ENCODE measurements around the gene INPP5B. TPM values are rescaled to one million over a fixed set of nuclear protein-coding genes. Genes with fewer than 3 reads are reported as not detected.

The INPP5B gene
- total and polyA plus RNA-seq, 2 of the 13 experiments (the other 11 are each of a cell fraction or from before 2014, with no cell fraction given): 9.0 to 9.8 TPM

DNA sequence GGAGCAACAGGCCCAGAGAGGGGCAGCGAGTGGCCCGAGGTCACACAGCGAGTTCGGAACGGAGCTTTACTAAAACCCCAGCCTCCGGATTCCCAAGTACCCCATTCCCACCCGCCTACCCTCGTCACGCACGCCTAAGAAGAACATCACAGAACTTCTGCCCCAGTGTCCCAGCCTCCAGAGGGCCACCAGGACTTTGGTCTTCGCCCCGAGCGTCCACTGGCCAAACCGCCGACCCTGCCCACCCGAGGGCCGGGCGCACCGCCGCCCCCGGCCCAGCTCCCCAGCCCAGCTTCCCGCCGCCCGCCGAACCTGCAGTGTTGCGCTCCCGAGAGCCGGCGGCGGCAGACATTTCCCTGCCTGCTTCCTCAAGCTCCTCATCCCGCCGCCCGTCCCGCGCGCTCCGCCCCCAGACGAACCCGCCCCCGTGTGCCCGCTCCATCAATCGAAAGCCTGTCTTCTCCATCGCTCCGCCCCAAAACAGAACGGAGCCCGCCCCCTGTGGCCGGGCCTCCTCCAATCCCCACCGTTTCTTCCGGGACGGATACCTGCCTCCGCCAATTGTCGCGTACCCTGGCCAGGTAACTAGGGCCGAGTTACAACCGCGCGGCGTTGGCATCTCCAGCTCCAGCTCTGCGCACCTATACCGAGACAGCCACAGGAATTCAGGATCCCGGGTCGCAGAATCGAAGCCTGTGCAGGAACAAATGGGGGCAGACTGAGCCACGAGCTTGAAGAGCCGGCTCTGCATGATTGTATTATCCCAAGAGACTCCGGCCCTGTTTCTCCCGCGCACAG lies 15.3 kb downstream of the INPP5B start (continued):
- TF ChIP-seq SIX4 (CRISPR knock-in tag; IDR thresholded peaks at IDR 0.05) (no peak), RARA (CRISPR knock-in tag; IDR thresholded peaks at IDR 0.05) (no peak), TARDBP (CRISPR knock-in tag; IDR thresholded peaks at IDR 0.05) (no peak), ZNF614 (CRISPR knock-in tag; IDR thresholded peaks at IDR 0.05; ENCODE audit: borderline replicate concordance) (no peak), ZNF672 (CRISPR knock-in tag; IDR thresholded peaks at IDR 0.05) (no peak), ZNF564 (CRISPR knock-in tag; IDR thresholded peaks at IDR 0.05) (peak; percentile 44; the same call in 1 of the 2 replicates), IKZF1 (IDR thresholded peaks at IDR 0.05) (no peak), MEIS2 (CRISPR knock-in tag; IDR thresholded peaks at IDR 0.05) (no peak), MAFG (CRISPR knock-in tag; IDR thresholded peaks at IDR 0.05) (no peak), XBP1 (CRISPR knock-in tag; IDR thresholded peaks at IDR 0.05) (no peak), THYN1 (CRISPR knock-in tag; IDR thresholded peaks at IDR 0.05; ENCODE audit: borderline replicate concordance, low read depth) (no peak), ZBTB38 (CRISPR knock-in tag; IDR thresholded peaks at IDR 0.05) (no peak), XRCC5 (optimal IDR thresholded peaks at IDR 0.05; ENCODE audit: low read length) (peak; percentile 68), SRY (CRISPR knock-in tag; IDR thresholded peaks at IDR 0.05) (no peak), SAP130 (CRISPR knock-in tag; IDR thresholded peaks at IDR 0.05; ENCODE audit: low read depth) (peak; percentile 68; the same call in 1 of the 2 replicates)
- TF ChIP-seq, protein P1, sequence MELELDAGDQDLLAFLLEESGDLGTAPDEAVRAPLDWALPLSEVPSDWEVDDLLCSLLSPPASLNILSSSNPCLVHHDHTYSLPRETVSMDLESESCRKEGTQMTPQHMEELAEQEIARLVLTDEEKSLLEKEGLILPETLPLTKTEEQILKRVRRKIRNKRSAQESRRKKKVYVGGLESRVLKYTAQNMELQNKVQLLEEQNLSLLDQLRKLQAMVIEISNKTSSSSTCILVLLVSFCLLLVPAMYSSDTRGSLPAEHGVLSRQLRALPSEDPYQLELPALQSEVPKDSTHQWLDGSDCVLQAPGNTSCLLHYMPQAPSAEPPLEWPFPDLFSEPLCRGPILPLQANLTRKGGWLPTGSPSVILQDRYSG (CRISPR knock-in tag; IDR thresholded peaks at IDR 0.05): no peak
- TF ChIP-seq, protein P2, sequence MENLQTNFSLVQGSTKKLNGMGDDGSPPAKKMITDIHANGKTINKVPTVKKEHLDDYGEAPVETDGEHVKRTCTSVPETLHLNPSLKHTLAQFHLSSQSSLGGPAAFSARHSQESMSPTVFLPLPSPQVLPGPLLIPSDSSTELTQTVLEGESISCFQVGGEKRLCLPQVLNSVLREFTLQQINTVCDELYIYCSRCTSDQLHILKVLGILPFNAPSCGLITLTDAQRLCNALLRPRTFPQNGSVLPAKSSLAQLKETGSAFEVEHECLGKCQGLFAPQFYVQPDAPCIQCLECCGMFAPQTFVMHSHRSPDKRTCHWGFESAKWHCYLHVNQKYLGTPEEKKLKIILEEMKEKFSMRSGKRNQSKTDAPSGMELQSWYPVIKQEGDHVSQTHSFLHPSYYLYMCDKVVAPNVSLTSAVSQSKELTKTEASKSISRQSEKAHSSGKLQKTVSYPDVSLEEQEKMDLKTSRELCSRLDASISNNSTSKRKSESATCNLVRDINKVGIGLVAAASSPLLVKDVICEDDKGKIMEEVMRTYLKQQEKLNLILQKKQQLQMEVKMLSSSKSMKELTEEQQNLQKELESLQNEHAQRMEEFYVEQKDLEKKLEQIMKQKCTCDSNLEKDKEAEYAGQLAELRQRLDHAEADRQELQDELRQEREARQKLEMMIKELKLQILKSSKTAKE (CRISPR knock-in tag; IDR thresholded peaks at IDR 0.05; ENCODE audit: borderline replicate concordance): no peak
- TF ChIP-seq, protein P3, sequence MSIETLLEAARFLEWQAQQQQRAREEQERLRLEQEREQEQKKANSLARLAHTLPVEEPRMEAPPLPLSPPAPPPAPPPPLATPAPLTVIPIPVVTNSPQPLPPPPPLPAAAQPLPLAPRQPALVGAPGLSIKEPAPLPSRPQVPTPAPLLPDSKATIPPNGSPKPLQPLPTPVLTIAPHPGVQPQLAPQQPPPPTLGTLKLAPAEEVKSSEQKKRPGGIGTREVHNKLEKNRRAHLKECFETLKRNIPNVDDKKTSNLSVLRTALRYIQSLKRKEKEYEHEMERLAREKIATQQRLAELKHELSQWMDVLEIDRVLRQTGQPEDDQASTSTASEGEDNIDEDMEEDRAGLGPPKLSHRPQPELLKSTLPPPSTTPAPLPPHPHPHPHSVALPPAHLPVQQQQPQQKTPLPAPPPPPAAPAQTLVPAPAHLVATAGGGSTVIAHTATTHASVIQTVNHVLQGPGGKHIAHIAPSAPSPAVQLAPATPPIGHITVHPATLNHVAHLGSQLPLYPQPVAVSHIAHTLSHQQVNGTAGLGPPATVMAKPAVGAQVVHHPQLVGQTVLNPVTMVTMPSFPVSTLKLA (IDR thresholded peaks at IDR 0.05): no peak
- TF ChIP-seq, protein P4, sequence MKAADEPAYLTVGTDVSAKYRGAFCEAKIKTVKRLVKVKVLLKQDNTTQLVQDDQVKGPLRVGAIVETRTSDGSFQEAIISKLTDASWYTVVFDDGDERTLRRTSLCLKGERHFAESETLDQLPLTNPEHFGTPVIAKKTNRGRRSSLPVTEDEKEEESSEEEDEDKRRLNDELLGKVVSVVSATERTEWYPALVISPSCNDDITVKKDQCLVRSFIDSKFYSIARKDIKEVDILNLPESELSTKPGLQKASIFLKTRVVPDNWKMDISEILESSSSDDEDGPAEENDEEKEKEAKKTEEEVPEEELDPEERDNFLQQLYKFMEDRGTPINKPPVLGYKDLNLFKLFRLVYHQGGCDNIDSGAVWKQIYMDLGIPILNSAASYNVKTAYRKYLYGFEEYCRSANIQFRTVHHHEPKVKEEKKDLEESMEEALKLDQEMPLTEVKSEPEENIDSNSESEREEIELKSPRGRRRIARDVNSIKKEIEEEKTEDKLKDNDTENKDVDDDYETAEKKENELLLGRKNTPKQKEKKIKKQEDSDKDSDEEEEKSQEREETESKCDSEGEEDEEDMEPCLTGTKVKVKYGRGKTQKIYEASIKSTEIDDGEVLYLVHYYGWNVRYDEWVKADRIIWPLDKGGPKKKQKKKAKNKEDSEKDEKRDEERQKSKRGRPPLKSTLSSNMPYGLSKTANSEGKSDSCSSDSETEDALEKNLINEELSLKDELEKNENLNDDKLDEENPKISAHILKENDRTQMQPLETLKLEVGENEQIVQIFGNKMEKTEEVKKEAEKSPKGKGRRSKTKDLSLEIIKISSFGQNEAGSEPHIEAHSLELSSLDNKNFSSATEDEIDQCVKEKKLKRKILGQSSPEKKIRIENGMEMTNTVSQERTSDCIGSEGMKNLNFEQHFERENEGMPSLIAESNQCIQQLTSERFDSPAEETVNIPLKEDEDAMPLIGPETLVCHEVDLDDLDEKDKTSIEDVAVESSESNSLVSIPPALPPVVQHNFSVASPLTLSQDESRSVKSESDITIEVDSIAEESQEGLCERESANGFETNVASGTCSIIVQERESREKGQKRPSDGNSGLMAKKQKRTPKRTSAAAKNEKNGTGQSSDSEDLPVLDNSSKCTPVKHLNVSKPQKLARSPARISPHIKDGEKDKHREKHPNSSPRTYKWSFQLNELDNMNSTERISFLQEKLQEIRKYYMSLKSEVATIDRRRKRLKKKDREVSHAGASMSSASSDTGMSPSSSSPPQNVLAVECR (CRISPR knock-in tag; IDR thresholded peaks at IDR 0.05; ENCODE audit: borderline replicate concordance): peak; percentile 61; the same call in 1 of the 2 replicates
- TF ChIP-seq, protein P5, sequence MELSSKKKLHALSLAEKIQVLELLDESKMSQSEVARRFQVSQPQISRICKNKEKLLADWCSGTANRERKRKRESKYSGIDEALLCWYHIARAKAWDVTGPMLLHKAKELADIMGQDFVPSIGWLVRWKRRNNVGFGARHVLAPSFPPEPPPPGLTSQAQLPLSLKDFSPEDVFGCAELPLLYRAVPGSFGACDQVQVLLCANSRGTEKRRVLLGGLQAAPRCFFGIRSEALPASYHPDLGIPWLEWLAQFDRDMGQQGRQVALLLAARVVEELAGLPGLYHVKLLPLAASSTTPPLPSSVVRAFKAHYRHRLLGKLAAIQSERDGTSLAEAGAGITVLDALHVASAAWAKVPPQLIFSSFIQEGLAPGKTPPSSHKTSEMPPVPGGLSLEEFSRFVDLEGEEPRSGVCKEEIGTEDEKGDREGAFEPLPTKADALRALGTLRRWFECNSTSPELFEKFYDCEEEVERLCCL (CRISPR knock-in tag; IDR thresholded peaks at IDR 0.05; ENCODE audit: borderline replicate concordance): no peak
